Tibial nerve (tissue), 4 donors: ENCODE results near the gene CCNY.

Experiments
- EP300 ChIP-seq, 2 donors: sonication (generic); formaldehyde crosslinking; IDR thresholded peaks; one replicate each; pipeline ENCODE4 v1.6.1; 2017; ENCODE audit warnings: antibody characterized with exemption in 2 of 2, mild to moderate bottlenecking in 1 of 2
- POLR2A ChIP-seq, 2 donors: fragments of 450-650 bp; IDR thresholded peaks; one replicate each; pipeline ENCODE4 v1.6.1; 2017; ENCODE audit warnings: antibody characterized with exemption in 2 of 2, mild to moderate bottlenecking in 2 of 2, moderate library complexity in 2 of 2
- TF ChIP-seq, protein P1 (sequence below), 5 experiments: fragments of 200-600 bp in 3 of 5; fragments of 450-650 bp in 2 of 5; sonication (generic) in 3 of 5; IDR thresholded peaks; one replicate each; pipeline ENCODE4 v1.5.1; 2016 to 2019; ENCODE audit warnings: antibody characterized with exemption in 5 of 5, mild to moderate bottlenecking in 3 of 5, moderate library complexity in 2 of 5

DNA sequence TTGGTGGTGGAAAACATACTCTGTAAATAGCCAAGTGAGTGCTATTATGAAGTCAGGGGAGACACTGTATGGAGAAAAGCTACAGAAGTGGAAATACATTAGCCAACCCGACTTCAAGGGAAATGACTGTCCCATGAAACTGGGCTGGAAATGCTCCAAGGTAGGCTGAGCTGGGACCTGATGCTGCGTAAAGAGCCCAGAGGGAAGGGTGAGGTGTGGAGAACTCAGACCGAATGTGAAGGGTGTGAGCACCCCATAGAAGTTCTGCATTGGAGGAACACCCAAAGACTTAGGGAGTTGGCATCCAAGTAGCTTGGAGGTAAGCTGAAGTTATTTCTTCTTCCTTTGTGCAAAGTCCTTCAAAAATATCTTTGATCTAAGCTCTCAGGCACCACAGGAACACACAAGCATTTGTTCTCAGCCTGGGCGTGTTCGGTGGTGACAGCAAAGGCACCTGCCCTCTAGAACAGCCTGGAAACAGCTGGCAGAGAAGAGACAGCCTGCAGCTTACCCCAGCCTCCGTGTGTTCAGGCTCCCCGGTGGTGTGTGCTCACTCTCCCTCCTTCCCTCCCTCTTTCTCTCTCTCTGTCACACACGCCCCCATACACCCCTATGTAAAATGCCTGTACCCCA is 249.7 kb downstream of the CCNY start:
- TF ChIP-seq POLR2A (IDR thresholded peaks at IDR 0.05) (no peak), EP300 (IDR thresholded peaks at IDR 0.05) (no peak)
- TF ChIP-seq, protein P1, sequence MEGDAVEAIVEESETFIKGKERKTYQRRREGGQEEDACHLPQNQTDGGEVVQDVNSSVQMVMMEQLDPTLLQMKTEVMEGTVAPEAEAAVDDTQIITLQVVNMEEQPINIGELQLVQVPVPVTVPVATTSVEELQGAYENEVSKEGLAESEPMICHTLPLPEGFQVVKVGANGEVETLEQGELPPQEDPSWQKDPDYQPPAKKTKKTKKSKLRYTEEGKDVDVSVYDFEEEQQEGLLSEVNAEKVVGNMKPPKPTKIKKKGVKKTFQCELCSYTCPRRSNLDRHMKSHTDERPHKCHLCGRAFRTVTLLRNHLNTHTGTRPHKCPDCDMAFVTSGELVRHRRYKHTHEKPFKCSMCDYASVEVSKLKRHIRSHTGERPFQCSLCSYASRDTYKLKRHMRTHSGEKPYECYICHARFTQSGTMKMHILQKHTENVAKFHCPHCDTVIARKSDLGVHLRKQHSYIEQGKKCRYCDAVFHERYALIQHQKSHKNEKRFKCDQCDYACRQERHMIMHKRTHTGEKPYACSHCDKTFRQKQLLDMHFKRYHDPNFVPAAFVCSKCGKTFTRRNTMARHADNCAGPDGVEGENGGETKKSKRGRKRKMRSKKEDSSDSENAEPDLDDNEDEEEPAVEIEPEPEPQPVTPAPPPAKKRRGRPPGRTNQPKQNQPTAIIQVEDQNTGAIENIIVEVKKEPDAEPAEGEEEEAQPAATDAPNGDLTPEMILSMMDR (IDR thresholded peaks at IDR 0.05): no peak
